Loucy (cell line): Measurements from ENCODE around the gene PTPMT1.

Experiments used
- EZH2phosphoT487 ChIP-seq: fragments of 200-600 bp; IDR thresholded peaks from 2 replicates; pipeline ENCODE4 v1.6.1; 2018; ENCODE audit warnings: antibody characterized with exemption, mild to moderate bottlenecking, moderate library complexity, borderline replicate concordance
- TF ChIP-seq, protein P1 (sequence below): fragments of 200-600 bp; sonication (generic); conservative IDR thresholded peaks from 2 replicates; pipeline ENCODE4 v1.5.1; 2014; ENCODE audit warnings: mild to moderate bottlenecking, antibody characterized with exemption, low read length

DNA sequence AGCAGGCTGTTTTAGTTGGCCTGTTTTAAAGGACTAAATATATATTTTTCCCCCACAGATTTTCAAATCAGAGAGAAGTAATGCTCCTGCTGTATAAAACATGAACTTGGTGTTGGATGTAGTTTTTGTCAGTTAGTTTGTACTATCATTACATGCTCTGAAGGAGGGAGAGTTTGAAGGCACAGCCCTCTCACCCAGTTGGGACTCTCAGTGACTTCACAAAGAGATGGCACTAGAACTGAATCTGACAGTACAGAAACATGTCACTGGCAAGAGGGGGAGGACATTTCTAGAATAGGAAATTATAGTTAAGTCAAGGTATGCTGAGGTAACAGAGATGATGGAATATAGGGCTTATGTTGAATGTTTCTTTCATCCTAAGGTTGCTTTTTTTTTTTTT lies 49.9 kb downstream of the PTPMT1 start:
- TF ChIP-seq, protein P1, sequence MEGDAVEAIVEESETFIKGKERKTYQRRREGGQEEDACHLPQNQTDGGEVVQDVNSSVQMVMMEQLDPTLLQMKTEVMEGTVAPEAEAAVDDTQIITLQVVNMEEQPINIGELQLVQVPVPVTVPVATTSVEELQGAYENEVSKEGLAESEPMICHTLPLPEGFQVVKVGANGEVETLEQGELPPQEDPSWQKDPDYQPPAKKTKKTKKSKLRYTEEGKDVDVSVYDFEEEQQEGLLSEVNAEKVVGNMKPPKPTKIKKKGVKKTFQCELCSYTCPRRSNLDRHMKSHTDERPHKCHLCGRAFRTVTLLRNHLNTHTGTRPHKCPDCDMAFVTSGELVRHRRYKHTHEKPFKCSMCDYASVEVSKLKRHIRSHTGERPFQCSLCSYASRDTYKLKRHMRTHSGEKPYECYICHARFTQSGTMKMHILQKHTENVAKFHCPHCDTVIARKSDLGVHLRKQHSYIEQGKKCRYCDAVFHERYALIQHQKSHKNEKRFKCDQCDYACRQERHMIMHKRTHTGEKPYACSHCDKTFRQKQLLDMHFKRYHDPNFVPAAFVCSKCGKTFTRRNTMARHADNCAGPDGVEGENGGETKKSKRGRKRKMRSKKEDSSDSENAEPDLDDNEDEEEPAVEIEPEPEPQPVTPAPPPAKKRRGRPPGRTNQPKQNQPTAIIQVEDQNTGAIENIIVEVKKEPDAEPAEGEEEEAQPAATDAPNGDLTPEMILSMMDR: no peak
- no peak for TF ChIP-seq EZH2phosphoT487
